ENCODE data around the gene AIRE. TPM values are rescaled to one million over a fixed set of nuclear protein-coding genes. Genes with fewer than 3 reads are reported as not detected.

Gene AIRE
- polyA plus RNA-seq, 1 donor from 2014 or later, result not detected

GRCh38 chr21:44260066-44260465, 25.6 kb upstream of the AIRE start:
- TF ChIP-seq SMC3 (conservative IDR thresholded peaks at IDR 0.05; ENCODE audit: poor library complexity), result no peak
- TF ChIP-seq EP300 (conservative IDR thresholded peaks at IDR 0.05; ENCODE audit: poor library complexity, severe bottlenecking), result no peak
- no peak for TF ChIP-seq POLR2AphosphoS5 (IDR thresholded peaks at IDR 0.05)
- no peak for TF ChIP-seq MXI1 (conservative IDR thresholded peaks at IDR 0.05; ENCODE audit: poor library complexity, severe bottlenecking)
- no peak for TF ChIP-seq CTCF (IDR thresholded peaks at IDR 0.05; ENCODE audit: poor library complexity, severe bottlenecking)
- no peak for TF ChIP-seq EZH2 (IDR thresholded peaks at IDR 0.05; ENCODE audit: borderline replicate concordance, insufficient read depth, low read length, poor library complexity, severe bottlenecking)
- TF ChIP-seq RAD21 (conservative IDR thresholded peaks at IDR 0.05), result no peak
- no peak for TF ChIP-seq TAF1 (IDR thresholded peaks at IDR 0.05; ENCODE audit: low read depth)
- no peak for TF ChIP-seq REST (IDR thresholded peaks at IDR 0.05; ENCODE audit: borderline replicate concordance)
- Histone ChIP-seq H2AFZ (ENCODE audit: low read depth, low read length) (no peak overlapping the region), H3F3A (ENCODE audit: insufficient read depth, low read length, poor library complexity, severe bottlenecking) (no peaks in the 10 kb centered on the region), H4K20me1 (ENCODE audit: insufficient read depth) (no peaks in the 10 kb centered on the region), H3K4me2 (ENCODE audit: low read length) (no peak overlapping the region), H3K27ac (ENCODE audit: low read length) (no peak overlapping the region), H3K27me3 (ENCODE audit: insufficient read depth, low read depth, low read length) (no peaks in the 10 kb centered on the region), H3K9me3 (ENCODE audit: low read length) (no peaks in the 10 kb centered on the region), H3K4me3 (ENCODE audit: low read length) (no peak overlapping the region), H3K9me2 (ENCODE audit: insufficient read depth, low read length) (no peaks in the 10 kb centered on the region), H3K36me3 (ENCODE audit: insufficient read depth, low read length) (no peaks in the 10 kb centered on the region), H3K9ac (ENCODE audit: low read length) (no peak overlapping the region), H3K79me2 (replicated peaks; ENCODE audit: insufficient read depth, low read length) (no peaks in the 10 kb centered on the region)

GRCh38 chr21:44260791-44261631, 24.7 kb upstream of the AIRE start:
- no peaks in the 10 kb centered on the region for H3K79me2 ChIP-seq (replicated peaks; ENCODE audit: insufficient read depth, low read length)
- TF ChIP-seq POLR2AphosphoS5 (IDR thresholded peaks at IDR 0.05) (no peak), SMC3 (conservative IDR thresholded peaks at IDR 0.05; ENCODE audit: poor library complexity) (no peak), RAD21 (conservative IDR thresholded peaks at IDR 0.05) (no peak), CTCF (IDR thresholded peaks at IDR 0.05; ENCODE audit: poor library complexity, severe bottlenecking) (no peak), EZH2 (IDR thresholded peaks at IDR 0.05; ENCODE audit: borderline replicate concordance, insufficient read depth, low read length, poor library complexity, severe bottlenecking) (no peak), MXI1 (conservative IDR thresholded peaks at IDR 0.05; ENCODE audit: poor library complexity, severe bottlenecking) (no peak), TAF1 (IDR thresholded peaks at IDR 0.05; ENCODE audit: low read depth) (no peak), REST (IDR thresholded peaks at IDR 0.05; ENCODE audit: borderline replicate concordance) (no peak), EP300 (conservative IDR thresholded peaks at IDR 0.05; ENCODE audit: poor library complexity, severe bottlenecking) (no peak)
- no peak overlapping the region for H3K27ac ChIP-seq (ENCODE audit: low read length)
- H2AFZ ChIP-seq (ENCODE audit: low read depth, low read length), result no peak overlapping the region
- no peak overlapping the region for H3K9ac ChIP-seq (ENCODE audit: low read length)
- H3F3A ChIP-seq (ENCODE audit: insufficient read depth, low read length, poor library complexity, severe bottlenecking), result no peaks in the 10 kb centered on the region
- H3K4me3 ChIP-seq (ENCODE audit: low read length), result no peak overlapping the region
- H3K27me3 ChIP-seq (ENCODE audit: insufficient read depth, low read depth, low read length), result no peaks in the 10 kb centered on the region
- no peak overlapping the region for H3K4me2 ChIP-seq (ENCODE audit: low read length)
- no peaks in the 10 kb centered on the region for H3K9me3 ChIP-seq (ENCODE audit: low read length)
- H4K20me1 ChIP-seq (ENCODE audit: insufficient read depth), result no peaks in the 10 kb centered on the region
- no peaks in the 10 kb centered on the region for H3K9me2 ChIP-seq (ENCODE audit: insufficient read depth, low read length)
- no peaks in the 10 kb centered on the region for H3K36me3 ChIP-seq (ENCODE audit: insufficient read depth, low read length)
